ENCODE results near the gene ODAM. TPM values are rescaled to one million over a fixed set of nuclear protein-coding genes. Genes with fewer than 3 reads are reported as not detected.

The ODAM gene, protein sequence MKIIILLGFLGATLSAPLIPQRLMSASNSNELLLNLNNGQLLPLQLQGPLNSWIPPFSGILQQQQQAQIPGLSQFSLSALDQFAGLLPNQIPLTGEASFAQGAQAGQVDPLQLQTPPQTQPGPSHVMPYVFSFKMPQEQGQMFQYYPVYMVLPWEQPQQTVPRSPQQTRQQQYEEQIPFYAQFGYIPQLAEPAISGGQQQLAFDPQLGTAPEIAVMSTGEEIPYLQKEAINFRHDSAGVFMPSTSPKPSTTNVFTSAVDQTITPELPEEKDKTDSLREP
- total RNA-seq: not detected in 2 replicates

DNA sequence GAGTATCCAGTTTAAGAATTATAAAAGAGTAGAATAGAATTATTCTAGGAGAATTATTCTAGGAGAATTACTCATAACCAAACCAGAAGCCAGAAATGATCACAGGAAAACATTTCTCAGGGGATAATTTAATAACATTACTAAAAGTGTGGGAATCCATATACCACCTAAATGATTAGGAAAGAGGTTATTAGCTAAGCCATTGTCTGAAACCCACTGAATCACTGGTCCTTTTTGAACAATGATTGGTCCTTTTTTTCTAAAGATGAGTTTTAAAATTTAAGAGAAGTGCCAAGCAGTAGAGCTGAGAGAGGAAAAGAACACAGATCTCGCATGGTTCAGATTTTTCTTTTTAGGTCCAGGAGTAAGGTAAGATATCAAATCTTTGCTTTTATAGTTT lies at the start of gene ODAM:
Gene ODAM (plus strand): TSS at position 301 of the 400 bp plus-strand sequence. CDS start 819 bp downstream, outside the sequence.
- no peak within 1 kb of the TSS for H3K27ac Mint-ChIP-seq
- H3K27me3 Mint-ChIP-seq (ENCODE audit: insufficient read depth): peaks cover 4% of the 10 kb centered on the region
- intact Hi-C loops (cut with micrococcal nuclease): loop anchor here (10.0 kb wide), 1 partner anchor 309 kb away; no protein-coding TSS in a partner anchor
- no peak for DNase-seq (ENCODE audit: low spot score)
- no peak within 1 kb of the TSS for H3K4me3 Mint-ChIP-seq
- no peaks in the 10 kb centered on the region for H3K4me1 Mint-ChIP-seq (ENCODE audit: low read depth)
- H3K9me3 Mint-ChIP-seq: no peaks in the 10 kb centered on the region
- no peaks in the 10 kb centered on the region for H3K36me3 Mint-ChIP-seq (ENCODE audit: low read depth)

DNA sequence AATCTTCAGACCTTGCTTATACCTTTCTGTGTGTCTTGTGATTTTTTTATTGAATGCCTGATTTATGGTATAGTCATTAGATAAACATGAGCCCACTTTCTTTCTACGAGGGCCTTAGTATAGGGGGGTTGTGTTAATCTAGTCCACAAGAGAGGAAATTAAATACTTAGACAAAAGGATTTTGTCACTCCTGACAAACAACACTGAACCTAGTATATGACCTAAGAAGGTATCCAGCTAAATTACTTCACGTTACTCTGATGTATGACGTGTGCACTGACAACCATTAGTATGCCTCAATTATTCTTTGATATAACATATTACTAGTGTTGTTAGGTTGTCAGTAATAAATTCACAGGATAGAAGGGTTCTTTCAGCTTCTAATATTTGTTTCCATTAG lies 44.3 kb upstream of the ODAM start:
- no peaks in the 10 kb centered on the region for H3K4me1 Mint-ChIP-seq (ENCODE audit: low read depth)
- H3K9me3 Mint-ChIP-seq: no peaks in the 10 kb centered on the region
- H3K4me3 Mint-ChIP-seq: no peak overlapping the region
- H3K27me3 Mint-ChIP-seq (ENCODE audit: insufficient read depth): no peaks in the 10 kb centered on the region
- H3K27ac Mint-ChIP-seq: no peak overlapping the region
- no peaks in the 10 kb centered on the region for H3K36me3 Mint-ChIP-seq (ENCODE audit: low read depth)
- no peak for DNase-seq (ENCODE audit: low spot score)
- intact Hi-C loops (cut with micrococcal nuclease): no loop called here

DNA sequence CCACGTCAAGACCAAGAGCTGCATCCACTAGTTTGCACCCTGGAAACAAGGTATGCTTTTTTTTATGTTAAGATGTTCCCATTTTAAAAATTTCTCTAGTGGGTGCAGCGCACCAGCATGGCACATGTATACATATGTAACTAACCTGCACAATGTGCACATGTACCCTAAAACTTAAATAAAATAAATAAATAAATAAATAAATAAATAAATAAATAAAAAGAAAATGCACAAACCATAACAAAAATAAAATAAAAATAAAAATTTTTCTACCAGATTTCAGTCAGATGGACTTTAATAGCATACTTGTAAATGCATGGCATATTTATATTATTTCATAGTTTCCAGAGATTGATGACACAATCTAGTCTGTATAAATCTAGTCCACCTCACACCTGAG lies 43.4 kb upstream of the ODAM start:
- Mint-ChIP-seq H3K27me3 (ENCODE audit: insufficient read depth) (no peaks in the 10 kb centered on the region), H3K9me3 (no peaks in the 10 kb centered on the region), H3K36me3 (ENCODE audit: low read depth) (no peaks in the 10 kb centered on the region), H3K4me3 (no peak overlapping the region), H3K4me1 (ENCODE audit: low read depth) (no peaks in the 10 kb centered on the region), H3K27ac (no peak overlapping the region)
- intact Hi-C loops (cut with micrococcal nuclease): no loop called here
- DNase-seq (ENCODE audit: low spot score): no peak

DNA sequence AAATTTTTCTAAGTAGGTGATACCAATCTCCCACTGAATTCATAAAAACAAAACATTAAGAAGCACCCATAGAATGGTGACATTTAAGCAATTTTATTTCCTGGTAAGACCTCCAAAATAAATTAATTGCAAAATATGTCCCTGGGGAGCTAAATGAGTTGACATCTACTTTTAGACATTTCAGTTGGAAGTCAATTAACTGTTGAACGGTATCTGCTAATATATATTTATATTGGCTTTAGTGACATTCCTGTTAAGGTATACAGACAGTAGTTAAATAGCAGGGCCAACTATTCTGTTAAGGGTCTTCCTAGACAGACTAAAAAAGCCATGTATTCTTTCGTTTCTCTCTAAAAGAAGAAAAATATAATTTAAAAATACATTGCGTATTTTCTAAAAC lies 41.6 kb upstream of the ODAM start, which contains the start of gene PRR27:
Gene PRR27 (plus strand): TSS at position 301 of the 400 bp plus-strand sequence. CDS start 139 bp downstream, outside the sequence.
- no peak within 1 kb of the TSS for H3K27ac Mint-ChIP-seq
- H3K4me3 Mint-ChIP-seq: no peak within 1 kb of the TSS
- H3K36me3 Mint-ChIP-seq (ENCODE audit: low read depth): no peaks in the 10 kb centered on the region
- intact Hi-C loops (cut with micrococcal nuclease): no loop called here
- H3K4me1 Mint-ChIP-seq (ENCODE audit: low read depth): no peaks in the 10 kb centered on the region
- no peaks in the 10 kb centered on the region for H3K9me3 Mint-ChIP-seq
- DNase-seq (ENCODE audit: low spot score): no peak
- H3K27me3 Mint-ChIP-seq (ENCODE audit: insufficient read depth): no peaks in the 10 kb centered on the region

DNA sequence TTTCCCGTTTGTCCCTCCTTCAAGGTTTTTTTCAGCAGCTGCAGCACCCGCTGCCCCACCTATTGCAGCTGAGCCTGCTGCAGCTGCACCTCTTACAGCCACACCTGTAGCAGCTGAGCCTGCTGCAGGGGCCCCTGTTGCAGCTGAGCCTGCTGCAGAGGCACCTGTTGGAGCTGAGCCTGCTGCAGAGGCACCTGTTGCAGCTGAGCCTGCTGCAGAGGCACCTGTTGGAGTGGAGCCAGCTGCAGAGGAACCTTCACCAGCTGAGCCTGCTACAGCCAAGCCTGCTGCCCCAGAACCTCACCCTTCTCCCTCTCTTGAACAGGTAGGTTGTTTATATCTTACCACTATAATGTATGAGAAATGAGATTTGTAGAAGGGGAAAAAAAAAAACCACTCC lies 36.9 kb upstream of the ODAM start:
- intact Hi-C loops (cut with micrococcal nuclease): no loop called here
- Mint-ChIP-seq H3K9me3 (no peaks in the 10 kb centered on the region), H3K27me3 (ENCODE audit: insufficient read depth) (no peaks in the 10 kb centered on the region), H3K4me1 (ENCODE audit: low read depth) (no peaks in the 10 kb centered on the region), H3K27ac (no peak overlapping the region), H3K4me3 (no peak overlapping the region), H3K36me3 (ENCODE audit: low read depth) (no peaks in the 10 kb centered on the region)
- DNase-seq (ENCODE audit: low spot score): no peak

DNA sequence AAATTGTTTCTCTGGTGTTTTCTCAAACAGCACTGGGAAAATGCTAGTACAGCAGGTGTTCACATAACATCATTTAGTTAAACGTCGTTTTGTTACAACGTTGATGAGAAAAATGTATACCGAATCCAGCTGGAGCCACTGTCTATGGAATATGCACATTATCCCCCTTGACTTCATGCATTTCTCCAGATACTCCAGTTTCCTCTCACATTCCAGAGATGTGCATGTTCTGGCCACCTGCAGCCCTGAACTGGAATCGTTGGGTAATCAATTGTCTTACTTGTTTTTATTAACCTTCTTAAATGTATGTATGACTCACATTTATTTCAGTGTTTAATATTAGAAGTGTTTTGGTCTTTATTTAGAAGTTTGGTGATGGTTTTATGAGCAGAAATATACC lies 18.4 kb upstream of the ODAM start:
- DNase-seq (ENCODE audit: low spot score): no peak
- Mint-ChIP-seq H3K4me1 (ENCODE audit: low read depth) (no peaks in the 10 kb centered on the region), H3K9me3 (no peaks in the 10 kb centered on the region), H3K27ac (no peak overlapping the region), H3K4me3 (no peak overlapping the region), H3K27me3 (ENCODE audit: insufficient read depth) (no peaks in the 10 kb centered on the region), H3K36me3 (ENCODE audit: low read depth) (no peaks in the 10 kb centered on the region)
- intact Hi-C loops (cut with micrococcal nuclease): no loop called here

DNA sequence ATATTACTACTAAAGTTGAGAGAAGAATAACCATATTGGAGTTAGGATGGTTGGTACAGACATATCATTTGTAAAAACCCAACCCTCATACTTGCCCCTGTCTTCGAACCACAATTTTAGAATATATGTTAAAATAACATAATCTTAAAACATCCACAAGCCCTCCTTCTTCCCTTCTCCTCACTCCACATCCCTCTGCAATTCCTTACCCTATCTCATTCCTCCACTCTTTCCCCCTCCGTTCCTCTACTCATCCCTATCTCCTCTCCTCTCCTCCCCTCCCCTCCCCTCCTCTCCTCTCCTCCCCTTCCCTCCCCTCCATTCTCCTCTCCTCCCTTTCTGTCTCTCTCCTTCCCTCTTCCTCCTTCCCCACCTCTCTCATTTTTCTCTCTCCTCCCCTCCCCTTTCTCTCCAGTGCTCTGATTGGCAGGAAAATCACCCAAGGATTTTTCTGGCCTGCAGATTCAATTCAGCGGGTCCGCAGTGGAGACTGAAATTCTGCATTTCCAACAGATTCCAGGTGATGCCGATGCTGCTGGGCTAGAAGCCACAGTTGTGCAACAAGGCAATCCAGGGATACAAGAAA lies 17.4 kb upstream of the ODAM start:
- Mint-ChIP-seq H3K36me3 (ENCODE audit: low read depth) (no peaks in the 10 kb centered on the region), H3K9me3 (no peaks in the 10 kb centered on the region), H3K27me3 (ENCODE audit: insufficient read depth) (no peaks in the 10 kb centered on the region), H3K27ac (no peak overlapping the region), H3K4me1 (ENCODE audit: low read depth) (no peaks in the 10 kb centered on the region), H3K4me3 (no peak overlapping the region)
- no peak for DNase-seq (ENCODE audit: low spot score)
- intact Hi-C loops (cut with micrococcal nuclease): no loop called here

DNA sequence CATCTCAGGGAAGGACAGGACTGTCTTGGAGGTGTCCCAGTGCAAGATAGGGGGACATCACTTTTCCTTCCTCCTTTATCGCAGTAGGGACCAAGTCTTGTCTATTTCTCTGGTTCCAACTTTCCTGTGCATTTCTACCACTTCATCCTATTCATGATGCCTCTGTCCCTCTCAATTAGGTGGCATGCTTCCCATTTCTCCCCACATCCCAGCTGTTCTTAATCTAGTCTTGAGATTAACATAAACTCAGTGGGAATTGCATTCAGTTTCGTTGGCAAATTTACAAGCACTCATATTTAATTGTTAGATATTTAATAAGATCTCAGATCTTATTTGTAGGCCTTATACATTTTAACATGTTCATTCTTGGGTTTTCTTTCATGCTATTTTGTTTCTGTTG lies 15.7 kb upstream of the ODAM start:
- no peaks in the 10 kb centered on the region for H3K4me1 Mint-ChIP-seq (ENCODE audit: low read depth)
- H3K4me3 Mint-ChIP-seq: no peak overlapping the region
- no peak overlapping the region for H3K27ac Mint-ChIP-seq
- no peaks in the 10 kb centered on the region for H3K27me3 Mint-ChIP-seq (ENCODE audit: insufficient read depth)
- no peaks in the 10 kb centered on the region for H3K36me3 Mint-ChIP-seq (ENCODE audit: low read depth)
- no peaks in the 10 kb centered on the region for H3K9me3 Mint-ChIP-seq
- DNase-seq (ENCODE audit: low spot score): no peak
- intact Hi-C loops (cut with micrococcal nuclease): loop anchor here (10.0 kb wide), 1 partner anchor 865 kb away; no protein-coding TSS in a partner anchor

DNA sequence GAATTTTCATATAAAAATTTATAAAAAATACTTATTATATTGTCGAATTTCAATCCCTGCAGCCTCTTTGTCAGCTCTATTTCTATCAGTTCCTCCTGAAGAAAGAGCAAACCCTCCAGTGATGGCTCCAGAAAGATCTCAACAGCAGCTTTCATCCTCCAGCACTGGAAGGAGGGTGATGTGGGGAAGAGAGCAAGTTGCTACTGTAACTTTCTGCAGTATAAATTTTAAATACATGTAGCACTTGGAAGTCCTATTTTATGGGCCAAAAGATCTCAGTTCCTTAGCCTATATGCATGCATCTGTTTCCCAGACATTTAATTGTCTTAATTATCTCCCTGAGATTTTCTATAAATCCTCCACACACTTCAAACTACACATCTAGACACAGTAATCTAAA lies 13.7 kb upstream of the ODAM start:
- Mint-ChIP-seq H3K27ac (no peak overlapping the region), H3K9me3 (no peaks in the 10 kb centered on the region), H3K36me3 (ENCODE audit: low read depth) (no peaks in the 10 kb centered on the region), H3K27me3 (ENCODE audit: insufficient read depth) (no peaks in the 10 kb centered on the region), H3K4me3 (no peak overlapping the region), H3K4me1 (ENCODE audit: low read depth) (no peaks in the 10 kb centered on the region)
- DNase-seq (ENCODE audit: low spot score): no peak
- intact Hi-C loops (cut with micrococcal nuclease): loop anchor here (10.0 kb wide), 1 partner anchor 867 kb away; no protein-coding TSS in a partner anchor

DNA sequence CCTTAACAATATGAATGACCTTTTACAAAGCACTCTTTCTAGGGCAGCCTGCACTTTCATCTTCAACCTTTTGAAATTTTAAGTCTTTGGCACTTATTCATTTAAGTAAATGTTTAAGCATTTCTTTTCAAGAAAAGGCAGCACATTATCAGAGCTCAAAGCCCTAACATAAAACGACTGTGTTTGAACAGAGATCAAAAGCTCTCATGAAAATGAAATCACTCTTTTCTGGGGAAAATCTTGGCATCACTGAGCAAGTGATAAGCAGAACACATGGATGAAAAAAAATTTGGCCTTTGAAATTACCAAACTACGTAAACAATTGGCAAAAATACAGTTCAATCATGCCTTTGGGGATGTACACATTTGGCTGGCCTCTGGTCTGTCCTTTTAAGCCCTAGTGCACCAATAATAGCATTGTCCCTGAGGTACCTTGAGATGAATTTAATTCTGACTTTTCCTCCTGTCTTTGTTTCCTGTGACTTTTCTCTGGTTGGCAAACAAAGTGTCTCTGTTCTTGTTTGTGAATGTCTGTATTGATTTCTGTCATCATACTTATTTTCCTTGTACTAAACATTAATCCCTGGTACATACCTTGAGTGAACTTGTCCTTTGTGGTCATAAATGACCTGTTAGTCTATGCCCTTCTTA lies 12.9 kb upstream of the ODAM start:
- no peaks in the 10 kb centered on the region for H3K4me1 Mint-ChIP-seq (ENCODE audit: low read depth)
- intact Hi-C loops (cut with micrococcal nuclease): loop anchor here (1.0 to 10.0 kb wide), 2 partner anchors 493 to 868 kb away; no protein-coding TSS in a partner anchor

DNA sequence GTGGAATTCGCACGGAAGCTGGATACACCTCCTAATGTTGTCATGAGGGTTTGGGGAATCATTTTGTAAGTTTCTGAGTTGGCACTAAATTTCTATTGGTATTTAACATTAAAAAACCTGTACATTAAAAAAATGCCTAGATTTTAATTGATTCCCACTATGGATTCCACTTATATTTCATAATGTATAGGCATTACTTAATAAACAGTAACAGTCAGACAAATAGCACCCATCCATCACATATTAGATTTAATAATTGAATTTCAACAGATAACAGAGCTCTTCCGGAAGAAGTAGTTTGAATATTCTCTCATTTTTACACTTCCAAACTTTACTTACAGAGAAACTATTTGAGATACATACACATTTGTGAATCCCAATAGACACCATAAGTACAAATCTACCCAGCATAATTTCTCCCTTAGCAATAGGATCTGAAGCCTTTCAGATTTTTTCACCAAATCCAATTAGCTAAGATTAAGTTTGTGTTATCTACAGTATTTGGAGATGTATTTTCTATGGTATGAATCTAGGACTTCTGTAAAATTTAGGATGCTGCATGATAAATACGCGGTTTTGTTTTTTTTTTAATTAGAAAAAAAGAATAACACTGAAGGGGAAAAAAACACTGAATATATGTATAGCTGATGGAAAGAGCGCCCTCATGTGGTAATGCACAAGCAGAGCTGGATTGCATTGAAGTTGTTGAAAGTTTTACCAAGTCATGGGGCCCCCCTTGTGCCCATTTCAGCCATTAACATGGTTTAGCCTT lies 12.2 kb upstream of the ODAM start:
- intact Hi-C loops (cut with micrococcal nuclease): loop anchor here (1.0 to 10.0 kb wide), 2 partner anchors 494 to 869 kb away; no protein-coding TSS in a partner anchor
- no peaks in the 10 kb centered on the region for H3K36me3 Mint-ChIP-seq (ENCODE audit: low read depth)
- no peaks in the 10 kb centered on the region for H3K9me3 Mint-ChIP-seq
- H3K4me1 Mint-ChIP-seq (ENCODE audit: low read depth): no peaks in the 10 kb centered on the region
- DNase-seq (ENCODE audit: low spot score): peak; percentile 0
- no peak overlapping the region for H3K4me3 Mint-ChIP-seq
- no peak overlapping the region for H3K27ac Mint-ChIP-seq
- H3K27me3 Mint-ChIP-seq (ENCODE audit: insufficient read depth): no peaks in the 10 kb centered on the region

More for the DNA sequence above, 12.9 kb upstream of the ODAM start:
- no peak overlapping the region for H3K27ac Mint-ChIP-seq
- no peaks in the 10 kb centered on the region for H3K36me3 Mint-ChIP-seq (ENCODE audit: low read depth)
- H3K27me3 Mint-ChIP-seq (ENCODE audit: insufficient read depth): no peaks in the 10 kb centered on the region
- H3K4me3 Mint-ChIP-seq: no peak overlapping the region
- DNase-seq (ENCODE audit: low spot score): no peak
- H3K9me3 Mint-ChIP-seq: no peaks in the 10 kb centered on the region

DNA sequence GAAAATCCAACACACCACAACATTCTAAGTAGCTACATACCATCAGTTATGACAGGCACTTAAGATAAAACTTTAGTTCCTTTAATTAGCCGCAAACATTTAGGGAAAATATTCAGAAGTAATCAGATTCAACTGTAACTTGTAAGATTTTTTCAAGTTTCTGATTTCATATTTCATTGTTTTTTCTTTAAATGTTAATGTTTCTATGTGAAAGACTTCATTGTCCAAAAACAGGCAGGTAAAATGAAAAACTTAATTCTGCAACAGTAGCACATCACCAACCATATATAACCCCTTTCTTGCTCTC lies 11.6 kb upstream of the ODAM start:
- H3K27me3 Mint-ChIP-seq (ENCODE audit: insufficient read depth): no peaks in the 10 kb centered on the region
- intact Hi-C loops (cut with micrococcal nuclease): loop anchor here (1.0 to 10.0 kb wide), 2 partner anchors 495 to 869 kb away; no protein-coding TSS in a partner anchor
- no peak overlapping the region for H3K27ac Mint-ChIP-seq
- no peaks in the 10 kb centered on the region for H3K36me3 Mint-ChIP-seq (ENCODE audit: low read depth)
- H3K4me1 Mint-ChIP-seq (ENCODE audit: low read depth): no peaks in the 10 kb centered on the region
- no peak for DNase-seq (ENCODE audit: low spot score)
- H3K4me3 Mint-ChIP-seq: no peak overlapping the region
- no peaks in the 10 kb centered on the region for H3K9me3 Mint-ChIP-seq

Measured in activated T-helper 1 cell treated with anti-CD3 and anti-CD28 coated beads, Interleukin-12 subunit alpha, Interleukin-12 subunit beta, Interleukin-2, Interleukin-4 antibody, amounts not matched to agents 30 ng/mL and 10 ng/mL and 1 ng/mL, durations not matched to agents 14 hours and 24 hours and 36 hours (primary cell).